ENCODE results near the gene OR2AG1. TPM values are rescaled to one million over a fixed set of nuclear protein-coding genes. Genes with fewer than 3 reads are reported as not detected.

OR2AG1 gene
- polyA plus RNA-seq, 1 experiment = not detected

DNA sequence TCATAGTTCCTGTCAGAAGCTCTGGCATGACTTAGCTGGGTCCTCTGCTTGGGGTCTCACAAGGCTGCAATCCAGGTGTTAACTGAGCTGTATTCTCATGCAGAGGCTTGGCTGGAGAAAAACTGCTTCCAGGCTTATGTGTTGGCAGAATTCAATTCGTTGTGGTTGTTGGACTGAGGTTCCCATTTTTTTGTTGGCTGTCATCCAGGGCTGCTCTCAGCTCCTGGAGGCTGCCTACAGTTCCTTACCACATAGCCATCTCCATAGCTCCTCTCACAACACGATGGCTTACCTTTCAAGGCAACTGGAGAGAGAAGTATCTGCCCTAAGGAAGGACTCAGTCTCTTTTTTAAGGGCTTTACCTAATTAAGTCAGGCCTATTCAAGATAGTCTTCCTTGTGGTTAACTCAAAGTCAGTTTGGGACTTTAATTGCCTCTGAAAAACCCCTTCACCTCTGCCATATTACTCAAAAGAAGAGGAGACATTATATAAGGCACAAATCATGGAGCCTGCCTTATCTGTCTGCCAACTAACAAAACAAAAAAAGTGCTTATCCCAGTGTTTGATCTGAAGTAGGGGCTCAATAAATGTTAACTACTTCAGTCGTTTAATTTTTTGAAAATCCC lies 46.2 kb upstream of the OR2AG1 start:
- Histone ChIP-seq H3K27me3 (ENCODE audit: control insufficient read depth, insufficient read depth, low read length) (no peaks in the 10 kb centered on the region), H3K27ac (ENCODE audit: low read depth, low read length) (no peak overlapping the region), H3K9me3 (ENCODE audit: control insufficient read depth, insufficient read depth, low read length) (no peaks in the 10 kb centered on the region), H3K4me3 (ENCODE audit: low read depth, low read length) (no peak overlapping the region)
- DNase-seq (ENCODE audit: low read depth, low spot score) = no peak
- ChIA-PET POLR2A (no interaction called here), CTCF (interaction anchor here (2.4 to 5.5 kb wide), 6 partner anchors 8 to 31 kb away, joined by 8 to 47 read pairs (median 19); no protein-coding TSS in a partner anchor)
- TF ChIP-seq, protein P1, sequence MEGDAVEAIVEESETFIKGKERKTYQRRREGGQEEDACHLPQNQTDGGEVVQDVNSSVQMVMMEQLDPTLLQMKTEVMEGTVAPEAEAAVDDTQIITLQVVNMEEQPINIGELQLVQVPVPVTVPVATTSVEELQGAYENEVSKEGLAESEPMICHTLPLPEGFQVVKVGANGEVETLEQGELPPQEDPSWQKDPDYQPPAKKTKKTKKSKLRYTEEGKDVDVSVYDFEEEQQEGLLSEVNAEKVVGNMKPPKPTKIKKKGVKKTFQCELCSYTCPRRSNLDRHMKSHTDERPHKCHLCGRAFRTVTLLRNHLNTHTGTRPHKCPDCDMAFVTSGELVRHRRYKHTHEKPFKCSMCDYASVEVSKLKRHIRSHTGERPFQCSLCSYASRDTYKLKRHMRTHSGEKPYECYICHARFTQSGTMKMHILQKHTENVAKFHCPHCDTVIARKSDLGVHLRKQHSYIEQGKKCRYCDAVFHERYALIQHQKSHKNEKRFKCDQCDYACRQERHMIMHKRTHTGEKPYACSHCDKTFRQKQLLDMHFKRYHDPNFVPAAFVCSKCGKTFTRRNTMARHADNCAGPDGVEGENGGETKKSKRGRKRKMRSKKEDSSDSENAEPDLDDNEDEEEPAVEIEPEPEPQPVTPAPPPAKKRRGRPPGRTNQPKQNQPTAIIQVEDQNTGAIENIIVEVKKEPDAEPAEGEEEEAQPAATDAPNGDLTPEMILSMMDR (IDR thresholded peaks at IDR 0.05; ENCODE audit: low read depth, low read length) = no peak

DNA sequence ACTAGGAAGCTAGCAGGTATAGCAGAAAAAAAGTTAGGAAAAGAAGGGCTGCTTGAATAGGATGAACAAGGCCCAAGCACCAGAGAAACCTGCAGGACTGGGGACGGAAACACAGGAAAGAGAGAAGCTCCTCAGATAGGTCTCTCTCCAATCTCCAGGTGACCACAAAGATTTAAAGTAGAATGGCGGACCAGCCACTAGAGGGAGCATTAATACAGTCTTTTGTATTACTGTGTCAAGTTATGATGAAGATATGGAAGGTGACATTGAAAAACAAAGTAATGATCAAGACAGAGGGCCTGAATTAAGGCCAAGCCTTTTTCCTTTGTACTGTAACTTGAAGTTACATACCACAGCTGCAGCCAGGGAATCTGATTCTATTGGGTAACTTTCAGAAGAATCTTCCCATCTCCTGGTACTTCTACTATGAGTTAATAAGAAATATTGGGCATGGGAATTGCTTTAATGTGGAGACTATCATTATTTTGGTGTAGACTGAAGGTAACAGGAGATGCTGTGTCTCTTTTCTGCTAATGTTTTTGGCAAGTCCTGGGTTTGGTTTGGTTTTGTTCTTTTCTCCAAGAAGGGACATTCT lies 44.9 kb upstream of the OR2AG1 start:
- Histone ChIP-seq H3K27me3 (ENCODE audit: control insufficient read depth, insufficient read depth, low read length) (peaks cover 3% of the 10 kb centered on the region), H3K9me3 (ENCODE audit: control insufficient read depth, insufficient read depth, low read length) (no peaks in the 10 kb centered on the region), H3K4me3 (ENCODE audit: low read depth, low read length) (no peak overlapping the region), H3K27ac (ENCODE audit: low read depth, low read length) (no peak overlapping the region)
- no peak for DNase-seq (ENCODE audit: low read depth, low spot score)
- POLR2A ChIA-PET = no interaction called here
- CTCF ChIA-PET = interaction anchor here (0.6 to 5.5 kb wide), 26 partner anchors 9 to 836 kb away, joined by 3 to 47 read pairs (median 4); partner anchors contain the start of gene OR10A2
- TF ChIP-seq, protein P1 (IDR thresholded peaks at IDR 0.05; ENCODE audit: low read depth, low read length) = peak; percentile 74

DNA sequence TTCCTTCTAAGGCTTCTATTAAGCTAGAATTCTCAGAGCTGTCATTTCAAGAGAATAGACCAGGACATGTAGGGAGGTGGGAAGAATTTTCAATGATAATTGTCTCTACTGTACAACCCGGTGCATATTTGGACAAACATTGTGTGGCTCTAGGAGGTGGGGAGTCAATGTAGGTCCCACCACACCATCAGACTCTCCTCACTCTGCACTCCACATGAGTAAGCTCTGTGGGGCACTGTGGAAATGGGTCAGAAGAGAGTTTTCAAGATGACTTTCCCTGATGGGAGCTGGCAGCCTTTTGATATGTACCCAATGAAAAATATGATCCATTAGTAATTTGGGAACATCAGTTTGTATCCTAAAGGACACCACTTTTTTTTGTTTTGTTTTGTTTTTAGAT lies 44.2 kb upstream of the OR2AG1 start:
- TF ChIP-seq, protein P1 (IDR thresholded peaks at IDR 0.05; ENCODE audit: low read depth, low read length) = no peak
- ChIA-PET POLR2A (no interaction called here), CTCF (interaction anchor here (0.8 to 5.5 kb wide), 14 partner anchors 9 to 361 kb away, joined by 3 to 47 read pairs (median 6); no protein-coding TSS in a partner anchor)

DNA sequence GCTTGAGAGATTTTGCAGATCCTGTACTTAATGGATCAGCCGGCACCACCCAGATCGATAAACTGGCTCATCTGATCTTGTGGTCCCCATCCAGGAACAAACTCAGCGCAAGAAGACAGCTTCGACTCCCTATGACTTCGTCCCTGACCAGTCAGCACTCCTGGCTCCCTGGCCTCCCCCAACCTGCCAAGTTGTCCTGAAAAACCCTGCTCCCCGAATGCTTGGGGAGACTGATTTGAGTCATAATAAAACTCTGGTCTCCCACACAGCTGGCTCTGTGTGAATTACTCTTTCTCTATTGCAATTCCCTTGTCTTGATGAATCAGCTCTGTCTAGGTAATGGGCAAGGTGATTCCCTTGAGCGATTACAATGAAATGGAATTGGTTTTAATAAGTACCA lies 40.6 kb upstream of the OR2AG1 start:
- Histone ChIP-seq H3K4me3 (ENCODE audit: low read depth, low read length) (no peak overlapping the region), H3K27ac (ENCODE audit: low read depth, low read length) (no peak overlapping the region), H3K27me3 (ENCODE audit: control insufficient read depth, insufficient read depth, low read length) (peaks cover 8% of the 10 kb centered on the region), H3K9me3 (ENCODE audit: control insufficient read depth, insufficient read depth, low read length) (no peaks in the 10 kb centered on the region)
- CTCF ChIA-PET = interaction anchor here (1.4 to 2.1 kb wide), 2 partner anchors 12 to 14 kb away, joined by 11 to 12 read pairs; no protein-coding TSS in a partner anchor
- POLR2A ChIA-PET = no interaction called here
- no peak for DNase-seq (ENCODE audit: low read depth, low spot score)
- TF ChIP-seq, protein P1 (IDR thresholded peaks at IDR 0.05; ENCODE audit: low read depth, low read length) = no peak

More for the DNA sequence above, 44.2 kb upstream of the OR2AG1 start:
- H3K4me3 ChIP-seq (ENCODE audit: low read depth, low read length) = no peak overlapping the region
- H3K9me3 ChIP-seq (ENCODE audit: control insufficient read depth, insufficient read depth, low read length) = no peaks in the 10 kb centered on the region
- peaks cover 3% of the 10 kb centered on the region for H3K27me3 ChIP-seq (ENCODE audit: control insufficient read depth, insufficient read depth, low read length)
- no peak for DNase-seq (ENCODE audit: low read depth, low spot score)
- H3K27ac ChIP-seq (ENCODE audit: low read depth, low read length) = no peak overlapping the region

DNA sequence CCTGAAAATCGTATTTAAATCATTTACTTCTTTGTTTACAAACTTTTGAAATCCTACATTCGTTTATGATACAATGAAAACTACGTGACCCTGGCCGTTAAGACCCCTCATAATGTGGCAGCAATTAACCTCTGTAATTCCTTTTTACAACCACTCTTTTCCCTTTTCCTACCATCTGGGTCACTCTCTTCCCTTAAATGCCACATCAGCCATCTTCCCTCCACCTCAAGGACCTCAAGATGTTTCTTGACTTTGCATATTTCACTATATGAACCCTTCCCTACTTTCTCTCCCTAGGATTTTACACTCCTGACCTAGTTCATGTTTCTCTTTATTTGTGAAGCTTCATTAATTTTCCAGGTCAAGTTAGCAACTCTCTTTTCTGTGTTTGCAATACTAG lies 37.8 kb upstream of the OR2AG1 start:
- TF ChIP-seq, protein P1 (IDR thresholded peaks at IDR 0.05; ENCODE audit: low read depth, low read length) = no peak
- DNase-seq (ENCODE audit: low read depth, low spot score) = no peak
- CTCF ChIA-PET = interaction anchor here (5.1 kb wide), 2 partner anchors 8 to 11 kb away, joined by 34 to 54 read pairs; no protein-coding TSS in a partner anchor
- H3K4me3 ChIP-seq (ENCODE audit: low read depth, low read length) = no peak overlapping the region
- no peak overlapping the region for H3K27ac ChIP-seq (ENCODE audit: low read depth, low read length)
- POLR2A ChIA-PET = no interaction called here
- H3K9me3 ChIP-seq (ENCODE audit: control insufficient read depth, insufficient read depth, low read length) = no peaks in the 10 kb centered on the region
- H3K27me3 ChIP-seq (ENCODE audit: control insufficient read depth, insufficient read depth, low read length) = peaks cover 11% of the 10 kb centered on the region

Data from AG04450 (cell line).